ENCODE data around the gene NSUN7. TPM values are rescaled to one million over a fixed set of nuclear protein-coding genes. Genes with fewer than 3 reads are reported as not detected.

The NSUN7 gene
- total and polyA plus RNA-seq, 10 donors = 0.38 to 8.1 (median 3.0) TPM

Small RNAs within 50 kb of the gene (small RNA-seq; reads per million reads assigned to genes)
- gene RF00019 = 0 reads per million in 4 donors

Other genes with a start within 250 kb of the NSUN7 start
- 100 to 1,000 TPM in 1 of 7 donors, 10 to 100 TPM in 6; 62.6 to 164 (median 91.6) TPM for gene RBM47, start 120.1 kb upstream of the NSUN7 start, total RNA-seq
- gene RBM47, start 120.1 kb upstream of the NSUN7 start, polyA plus RNA-seq = 10 to 100 TPM in 1 of 3 donors, 1 to 10 TPM in 2; 6.0 to 12.8 (median 7.4) TPM

Measured in spleen (tissue), 11 donors.